SK-N-SH (cell line): ENCODE measurements around the gene CDH13. TPM values are rescaled to one million over a fixed set of nuclear protein-coding genes. Genes with fewer than 3 reads are reported as not detected.

ENCODE experiments used
- CTCF ChIA-PET: fragments of 300-600, 350-600 bp; formaldehyde crosslinking; extraction: SDS; loops from one replicate; lab custom pipeline; 2021; lab: Yijun Ruan, JAX
- POLR2A ChIA-PET: fragments of 350-600 bp; sonication (Branson Sonifier 250); formaldehyde crosslinking; extraction: SDS; loops from one replicate; lab custom pipeline; 2020; ENCODE audit warnings: antibody characterized with exemption, inconsistent platforms; lab: Yijun Ruan, JAX
- DNase-seq: peaks from one replicate; pipeline ENCODE4 v3.0.0; 2012
- H2AFZ ChIP-seq: fragments of 200-600 bp; sonication (generic); 2 replicates; pipeline ENCODE4 v1.8.1; 2016; ENCODE audit warnings: antibody characterized with exemption, mild to moderate bottlenecking, low read depth
- H3F3A ChIP-seq: fragments of 200-600 bp; sonication (generic); replicated peaks from 2 replicates; pipeline ENCODE3; 2016; ENCODE audit warnings: antibody characterized with exemption, mild to moderate bottlenecking; ENCODE audit not compliant: insufficient read depth
- H3K27ac ChIP-seq, 2 experiments: fragments of 200-500 bp in 1 of 2; fragments of 200-600 bp in 1 of 2; sonication (Bioruptor generic) in 1 of 2; sonication (generic), shearing (Covaris generic) in 1 of 2; 2 replicates each; pipeline versions ENCODE4 v1.5.1 to v1.6.1; 2014 to 2016; ENCODE audit warnings: low read depth in 2 of 2, inconsistent platforms in 1 of 2, low read length in 1 of 2, mild to moderate bottlenecking in 1 of 2, mixed read lengths in 1 of 2
- H3K27me3 ChIP-seq: fragments of 200-600 bp; sonication (generic), shearing (Covaris generic); 2 replicates; pipeline ENCODE4 v1.6.1; 2016; ENCODE audit warnings: mixed run types; ENCODE audit not compliant: insufficient read depth
- H3K36me3 ChIP-seq, 2 experiments: fragments of 200-500 bp in 1 of 2; fragments of 200-600 bp in 1 of 2; sonication (Bioruptor generic) in 1 of 2; sonication (generic) in 1 of 2; replicated peaks in 1 of 2; 2 replicates each; pipeline versions ENCODE3 to v1.5.1; 2014 to 2016; ENCODE audit warnings: low read length in 1 of 2, mild to moderate bottlenecking in 1 of 2; ENCODE audit not compliant: insufficient read depth in 2 of 2, control insufficient read depth in 1 of 2
- H3K4me1 ChIP-seq, 2 experiments: fragments of 200-500 bp in 1 of 2; fragments of 200-600 bp in 1 of 2; sonication (Bioruptor generic) in 1 of 2; sonication (generic), shearing (Covaris generic) in 1 of 2; 2 replicates each; pipeline versions ENCODE4 v1.5.1 to v1.6.1; 2014 to 2016; ENCODE audit warnings: low read depth in 1 of 2, low read length in 1 of 2, mixed run types in 1 of 2; ENCODE audit not compliant: insufficient read depth in 2 of 2, control insufficient read depth in 1 of 2
- H3K4me2 ChIP-seq: fragments of 200-600 bp; sonication (generic), shearing (Covaris generic); 2 replicates; pipeline ENCODE4 v1.6.1; 2017; ENCODE audit warnings: mixed run types
- H3K4me3 ChIP-seq, 2 experiments: fragments of 200-500 bp in 1 of 2; fragments of 200-600 bp in 1 of 2; sonication (Bioruptor generic) in 1 of 2; sonication (generic), shearing (Covaris generic) in 1 of 2; 2 replicates each; pipeline versions ENCODE4 v1.5.1 to v1.8.1; 2014 to 2016; ENCODE audit warnings: low read depth in 2 of 2, inconsistent platforms in 1 of 2, low read length in 1 of 2, mild to moderate bottlenecking in 1 of 2, mixed read lengths in 1 of 2, moderate library complexity in 1 of 2
- H3K79me2 ChIP-seq: fragments of 200-600 bp; sonication (generic); 2 replicates; pipeline ENCODE4 v1.8.1; 2017; ENCODE audit warnings: mild to moderate bottlenecking; ENCODE audit not compliant: insufficient read depth
- H3K9ac ChIP-seq: fragments of 200-600 bp; sonication (generic); 2 replicates; pipeline ENCODE4 v1.6.1; 2017; ENCODE audit warnings: mixed run types
- H3K9me2 ChIP-seq: fragments of 200-600 bp; sonication (generic); 2 replicates; pipeline ENCODE4 v1.6.1; 2017; ENCODE audit warnings: mixed run types
- H3K9me3 ChIP-seq: fragments of 200-600 bp; sonication (generic); 2 replicates; pipeline ENCODE4 v1.6.1; 2017; ENCODE audit warnings: mixed run types, mild to moderate bottlenecking, moderate library complexity
- H4K20me1 ChIP-seq: fragments of 200-600 bp; sonication (generic); 2 replicates; pipeline ENCODE4 v1.6.1; 2017; ENCODE audit warnings: mild to moderate bottlenecking, mixed run types; ENCODE audit not compliant: insufficient read depth
- CHD2 ChIP-seq: fragments of 150-350 bp; IDR thresholded peaks from 2 replicates; pipeline ENCODE4 v1.6.1; 2018; ENCODE audit warnings: low read length; ENCODE audit not compliant: partially characterized antibody
- EZH2phosphoT487 ChIP-seq: fragments of 200-600 bp; sonication (generic); IDR thresholded peaks from 2 replicates; pipeline ENCODE4 v1.6.1; 2017; ENCODE audit warnings: low read depth, mixed run types, mild to moderate bottlenecking, antibody characterized with exemption, moderate library complexity, borderline replicate concordance
- GABPA ChIP-seq: IDR thresholded peaks from 2 replicates; pipeline ENCODE4 v1.4.0; 2012; ENCODE audit warnings: low read depth, mild to moderate bottlenecking
- IRF3 ChIP-seq: fragments of 150-350 bp; IDR thresholded peaks from 2 replicates; pipeline ENCODE4 v1.6.1; 2016; ENCODE audit warnings: mild to moderate bottlenecking, low read depth, low read length
- MEF2A ChIP-seq: IDR thresholded peaks from 2 replicates; pipeline ENCODE4 v1.4.0; 2012; ENCODE audit warnings: low read depth, borderline replicate concordance
- MXI1 ChIP-seq: IDR thresholded peaks from 2 replicates; pipeline ENCODE4 v1.6.1; 2012; ENCODE audit warnings: mild to moderate bottlenecking, low read depth, low read length, improper control_type of control experiment
- NFIC ChIP-seq: IDR thresholded peaks from 2 replicates; pipeline ENCODE4 v1.4.0; 2012; ENCODE audit warnings: borderline replicate concordance
- PBX3 ChIP-seq: IDR thresholded peaks from 2 replicates; pipeline ENCODE4; 2012
- POLR2AphosphoS5 ChIP-seq: IDR thresholded peaks from 2 replicates; pipeline ENCODE4 v1.6.1; 2012; ENCODE audit warnings: low read depth, low read length
- RCOR1 ChIP-seq: fragments of 150-350 bp; IDR thresholded peaks from 2 replicates; pipeline ENCODE4 v1.6.1; 2017; ENCODE audit warnings: antibody characterized with exemption, low read length
- RXRA ChIP-seq: IDR thresholded peaks from 2 replicates; pipeline ENCODE4 v1.4.0; 2012; ENCODE audit warnings: low read depth, mild to moderate bottlenecking, borderline replicate concordance
- SIN3A ChIP-seq: IDR thresholded peaks from 2 replicates; pipeline ENCODE4 v1.6.1; 2012; ENCODE audit warnings: low read depth, mild to moderate bottlenecking, low read length, moderate library complexity, borderline replicate concordance
- SMC3 ChIP-seq: IDR thresholded peaks from 2 replicates; pipeline ENCODE4 v1.6.1; 2012; ENCODE audit warnings: low read depth, low read length, improper control_type of control experiment
- USF1 ChIP-seq: IDR thresholded peaks from 2 replicates; pipeline ENCODE4 v1.4.0; 2012; ENCODE audit warnings: low read depth, borderline replicate concordance
- USF2 ChIP-seq: fragments of 150-350 bp; IDR thresholded peaks from 2 replicates; pipeline ENCODE4 v1.6.1; 2017; ENCODE audit warnings: antibody characterized with exemption, low read length, low read depth, borderline replicate concordance
- ZBTB33 ChIP-seq: IDR thresholded peaks from 2 replicates; pipeline ENCODE4 v1.4.0; 2012; ENCODE audit warnings: low read depth, borderline replicate concordance
- WGBS: methylation state at CpG from one replicate; pipeline ENCODE4 v1.1.6; 2017; ENCODE audit warnings: low lambda C conversion rate; 5-methylcytosine and 5-hydroxymethylcytosine counted together
- polyA plus RNA-seq, 3 experiments: library from polyadenylated mRNA; depleted of rRNA; stranded (reverse); fragments of >200 nt; gene quantifications; 2 replicates each; pipeline ENCODE4 v1.2.3, GENCODE V29; 2012

The CDH13 gene
- polyA plus RNA-seq, 1 of the 3 experiments (the other 2 are of a cell fraction), result 93.0 TPM

GRCh38 chr16:83066881-83067280 lies 440.1 kb downstream of the CDH13 start:
- Histone ChIP-seq H3K9ac (no peak overlapping the region), H3K9me2 (no peaks in the 10 kb centered on the region), H3K4me2 (no peak overlapping the region), H3K27ac (no peak overlapping the region), H4K20me1 (no peaks in the 10 kb centered on the region), H2AFZ (no peak overlapping the region), H3K36me3 (no peaks in the 10 kb centered on the region), H3K79me2 (no peaks in the 10 kb centered on the region), H3K4me3 (no peak overlapping the region), H3K9me3 (no peaks in the 10 kb centered on the region), H3F3A (no peaks in the 10 kb centered on the region), H3K27me3 (no peaks in the 10 kb centered on the region), H3K4me1 (no peaks in the 10 kb centered on the region)
- 15% methylated on average over 2 of the region's 2 CpGs for WGBS
- ChIA-PET CTCF (no interaction called here), POLR2A (no interaction called here)
- no peak for TF ChIP-seq USF1
- TF ChIP-seq SMC3, result no peak
- no peak for TF ChIP-seq EZH2phosphoT487
- no peak for TF ChIP-seq IRF3
- TF ChIP-seq ZBTB33, result no peak
- TF ChIP-seq MXI1, result no peak
- no peak for TF ChIP-seq USF2
- no peak for TF ChIP-seq CHD2
- no peak for TF ChIP-seq POLR2AphosphoS5
- no peak for TF ChIP-seq RCOR1
- no peak for TF ChIP-seq NFIC
- no peak for DNase-seq

- no peak overlapping the region for H2AFZ ChIP-seq
- H3K4me1 ChIP-seq, result no peaks in the 10 kb centered on the region
- no peak overlapping the region for H3K4me2 ChIP-seq
- no peak overlapping the region for H3K27ac ChIP-seq
- H3K79me2 ChIP-seq, result no peaks in the 10 kb centered on the region
- WGBS, result 5% methylated on average over 1 of the region's 1 CpG
- H3K4me3 ChIP-seq, result no peak overlapping the region
- no peaks in the 10 kb centered on the region for H3K27me3 ChIP-seq
- CTCF ChIA-PET, result no interaction called here
- no peaks in the 10 kb centered on the region for H3K36me3 ChIP-seq
- no peaks in the 10 kb centered on the region for H3K9me2 ChIP-seq
- H3F3A ChIP-seq, result no peaks in the 10 kb centered on the region
- no peaks in the 10 kb centered on the region for H3K9me3 ChIP-seq
- DNase-seq, result no peak
- H4K20me1 ChIP-seq, result no peaks in the 10 kb centered on the region
- POLR2A ChIA-PET, result no interaction called here
- H3K9ac ChIP-seq, result no peak overlapping the region
- no peak for TF ChIP-seq GABPA
- no peak for TF ChIP-seq RXRA
- TF ChIP-seq MEF2A, result no peak
- TF ChIP-seq PBX3, result no peak
- no peak for TF ChIP-seq IRF3
- TF ChIP-seq SIN3A, result no peak
- no peak for TF ChIP-seq POLR2AphosphoS5
- TF ChIP-seq MXI1, result no peak
These were observed 441.9 kb downstream of the CDH13 start for GRCh38 chr16:83068686-83069085.
